KOPT-K1 (cell line): ENCODE data around the gene N4BP2.
A peak's percentile ranks its signal among the peaks of the same experiment; 100 is the strongest.

ENCODE experiments used
- H3K27ac ChIP-seq: fragments of 200-600 bp; sonication (generic); 2 replicates; pipeline ENCODE4 v1.5.1; 2016; ENCODE audit warnings: antibody characterized with exemption, mild to moderate bottlenecking, low read depth, low read length; ENCODE audit not compliant: poor library complexity, severe bottlenecking
- H3K36me3 ChIP-seq: fragments of 200-600 bp; sonication (generic); 2 replicates; pipeline ENCODE4 v1.5.1; 2017; ENCODE audit warnings: antibody characterized with exemption, mild to moderate bottlenecking, low read length, moderate library complexity; ENCODE audit not compliant: insufficient read depth
- H3K9me3 ChIP-seq: fragments of 200-600 bp; sonication (generic); 2 replicates; pipeline ENCODE4 v1.5.1; 2017; ENCODE audit warnings: antibody characterized with exemption, low read length, mild to moderate bottlenecking; ENCODE audit not compliant: insufficient read depth, poor library complexity, severe bottlenecking

The N4BP2 gene

GRCh38 chr4:40186665-40187014 is 130.0 kb downstream of the N4BP2 start:
- Histone ChIP-seq H3K9me3 (no peaks in the 10 kb centered on the region), H3K36me3 (no peaks in the 10 kb centered on the region), H3K27ac (peak overlapping the region; percentile 44)

- no peaks in the 10 kb centered on the region for H3K36me3 ChIP-seq
- peak overlapping the region; percentile 96 for H3K27ac ChIP-seq
- H3K9me3 ChIP-seq, result no peaks in the 10 kb centered on the region
Observed at GRCh38 chr4:40187386-40187906, 130.8 kb downstream of the N4BP2 start.

DNA sequence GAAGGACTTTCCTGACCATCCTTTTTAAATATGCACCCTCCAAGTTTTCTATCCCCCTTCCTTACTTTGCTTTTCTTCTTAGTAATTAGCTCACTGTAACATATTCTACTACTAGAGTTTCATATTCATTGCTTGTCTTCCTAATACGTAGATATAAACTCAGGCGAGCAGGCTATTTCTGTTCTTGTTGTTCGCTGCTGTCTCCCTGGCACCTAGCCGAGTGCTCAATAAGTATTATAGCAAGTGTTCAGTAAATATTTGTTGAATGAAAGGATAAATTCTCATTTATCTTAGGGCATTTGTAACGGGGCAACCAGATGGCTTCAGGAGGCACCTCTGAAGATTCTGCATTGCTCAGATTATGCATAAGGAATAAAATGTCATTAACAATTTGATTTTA is 133.4 kb downstream of the N4BP2 start:
- Histone ChIP-seq H3K9me3 (no peaks in the 10 kb centered on the region), H3K27ac (peak overlapping the region; percentile 96), H3K36me3 (no peaks in the 10 kb centered on the region)

GRCh38 chr4:40190465-40190864 is 133.8 kb downstream of the N4BP2 start:
- Histone ChIP-seq H3K27ac (peak overlapping the region; percentile 96), H3K9me3 (no peaks in the 10 kb centered on the region), H3K36me3 (no peaks in the 10 kb centered on the region)

DNA sequence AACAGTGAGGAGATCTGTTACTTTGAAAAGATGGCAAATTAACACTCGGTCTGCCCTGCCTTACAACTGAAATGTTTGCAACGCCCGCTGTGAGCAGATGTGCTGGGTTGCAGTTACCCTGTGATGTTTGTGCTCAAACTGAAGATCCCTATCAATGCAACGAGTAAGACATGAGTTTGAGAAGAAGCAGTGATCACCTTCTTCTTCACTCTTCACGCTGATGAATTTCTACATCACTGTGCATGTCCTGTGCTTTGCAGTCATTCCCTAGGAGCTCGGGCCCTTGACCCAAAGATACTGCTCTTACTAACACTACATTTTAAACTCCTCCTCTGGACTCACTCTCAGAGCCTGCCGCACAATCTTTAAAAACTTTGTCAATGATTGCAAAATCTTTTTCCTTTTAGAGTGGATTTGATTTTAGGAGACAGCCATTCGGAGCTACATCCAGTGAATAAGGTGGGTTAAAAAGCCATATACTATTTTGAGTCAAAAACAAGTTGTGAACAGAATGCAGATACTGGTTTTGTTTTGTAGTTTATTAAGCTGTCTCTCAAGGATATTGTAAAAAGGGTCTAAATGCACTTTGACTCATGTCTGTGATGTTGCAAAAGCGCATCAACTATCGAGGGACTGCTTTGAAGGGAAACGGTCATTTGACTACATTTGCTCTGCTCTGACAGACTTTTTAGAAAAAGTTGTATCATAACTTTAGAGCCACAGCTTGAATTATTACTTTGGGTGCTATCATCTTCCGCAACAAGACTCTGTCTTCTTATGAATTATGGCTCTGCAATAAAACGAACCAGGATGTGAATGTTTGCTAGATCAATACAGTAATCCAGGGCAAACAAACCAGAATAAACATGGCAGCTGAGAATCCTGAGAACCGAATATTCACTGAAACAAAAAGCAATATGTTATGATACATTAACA is 134.5 kb downstream of the N4BP2 start:
- Histone ChIP-seq H3K36me3 (no peaks in the 10 kb centered on the region), H3K9me3 (no peaks in the 10 kb centered on the region), H3K27ac (peak overlapping the region; percentile 96)

- H3K36me3 ChIP-seq, result no peaks in the 10 kb centered on the region
- H3K27ac ChIP-seq, result peak overlapping the region; percentile 96
- H3K9me3 ChIP-seq, result no peaks in the 10 kb centered on the region
Observed at GRCh38 chr4:40192114-40193015, 135.7 kb downstream of the N4BP2 start.

GRCh38 chr4:40193016-40193571 is 136.4 kb downstream of the N4BP2 start:
- Histone ChIP-seq H3K36me3 (peaks cover 4% of the 10 kb centered on the region), H3K9me3 (no peaks in the 10 kb centered on the region), H3K27ac (peak overlapping the region; percentile 96)

DNA sequence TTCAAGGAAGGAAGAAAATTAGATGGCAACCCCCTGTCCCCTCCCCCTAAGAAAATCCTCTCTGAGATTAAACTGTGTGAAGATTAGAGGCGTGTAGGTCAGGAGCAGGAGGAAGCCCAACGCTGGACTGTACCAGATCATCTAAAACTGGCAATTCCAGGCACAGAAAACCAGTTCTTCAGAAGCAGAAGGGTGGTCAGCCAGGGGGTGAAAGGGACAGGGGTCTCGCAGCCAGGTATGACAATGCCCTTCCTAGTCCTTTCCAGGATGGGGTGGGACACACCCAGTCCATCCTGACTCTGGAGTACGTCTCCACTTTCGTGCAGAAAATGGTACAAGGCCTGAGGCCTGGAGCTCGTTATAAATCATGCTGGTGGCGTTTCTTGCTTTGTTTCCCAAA is 136.9 kb downstream of the N4BP2 start:
- H3K27ac ChIP-seq, result peak overlapping the region; percentile 96
- no peaks in the 10 kb centered on the region for H3K9me3 ChIP-seq
- H3K36me3 ChIP-seq, result peaks cover 8% of the 10 kb centered on the region

- Histone ChIP-seq H3K36me3 (peaks cover 17% of the 10 kb centered on the region), H3K27ac (peak overlapping the region; percentile 96), H3K9me3 (no peaks in the 10 kb centered on the region)
Observed at GRCh38 chr4:40194602-40195161, 138.0 kb downstream of the N4BP2 start.

DNA sequence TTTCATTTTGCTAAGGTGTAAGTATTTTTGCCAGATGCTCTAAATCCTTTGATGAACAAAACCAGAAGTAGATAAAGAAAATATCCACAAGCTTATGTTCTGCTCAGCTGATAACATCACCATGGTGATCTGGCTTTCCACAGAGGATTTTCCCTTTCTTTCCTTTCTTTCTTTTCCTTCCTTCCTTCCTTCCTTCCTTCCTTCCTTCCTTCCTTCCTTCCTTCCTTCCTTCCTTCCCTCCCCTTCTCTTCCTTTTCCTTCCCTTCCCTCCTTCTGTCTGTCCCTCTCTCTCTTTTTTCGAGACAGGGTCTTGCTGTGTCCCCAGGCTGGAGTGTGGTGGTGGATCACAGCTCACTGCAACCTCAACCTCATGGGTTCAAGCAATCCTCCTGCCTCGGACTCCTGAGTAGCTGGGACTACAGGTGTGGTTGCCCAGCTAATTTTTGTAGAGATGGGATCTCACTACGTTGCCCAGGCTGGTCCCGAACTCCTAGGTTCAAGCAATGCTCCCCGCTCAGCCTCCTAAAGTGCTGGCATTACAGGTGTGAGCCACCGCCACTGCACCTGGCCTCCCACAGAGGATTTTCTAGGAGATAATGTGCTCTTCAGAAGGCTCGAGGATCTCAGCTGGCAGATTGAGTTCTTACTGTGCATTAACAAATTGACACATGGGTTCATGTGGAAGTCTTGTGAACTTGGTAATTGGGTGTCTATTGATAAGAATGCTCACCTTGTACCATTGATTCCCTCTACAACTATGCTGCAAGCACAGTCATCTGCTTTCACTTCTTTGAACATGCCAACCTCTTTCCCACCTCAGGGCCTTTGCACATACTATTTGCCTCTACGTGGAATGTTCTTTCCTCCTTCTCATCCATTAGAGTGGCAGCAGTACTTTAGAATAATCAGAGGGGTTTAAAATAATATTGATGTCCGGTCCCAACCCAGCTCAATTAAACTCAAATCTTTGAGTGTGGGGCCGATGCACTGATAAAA is 138.8 kb downstream of the N4BP2 start:
- Histone ChIP-seq H3K9me3 (no peaks in the 10 kb centered on the region), H3K36me3 (peaks cover 20% of the 10 kb centered on the region), H3K27ac (peak overlapping the region; percentile 96)

DNA sequence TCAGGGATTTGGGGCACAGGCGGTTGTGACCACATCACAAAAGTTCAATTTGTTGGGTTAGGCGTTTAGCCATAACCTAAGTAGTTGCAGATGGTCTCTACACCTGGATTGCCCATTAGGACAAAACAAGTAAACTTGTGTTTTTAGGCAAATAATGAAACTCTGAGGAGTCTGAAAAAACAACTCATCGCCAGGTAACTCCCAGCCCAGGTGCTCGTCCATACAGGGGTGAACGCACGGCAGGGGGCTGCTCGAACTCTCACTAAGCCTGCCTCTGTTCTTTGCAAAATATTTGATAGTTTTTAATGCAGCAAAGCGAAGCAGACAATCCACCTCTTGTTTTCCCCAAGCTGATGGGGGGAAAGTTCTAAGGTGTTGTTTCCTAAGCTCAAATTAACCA is 139.6 kb downstream of the N4BP2 start:
- H3K36me3 ChIP-seq, result peaks cover 28% of the 10 kb centered on the region
- no peaks in the 10 kb centered on the region for H3K9me3 ChIP-seq
- peak overlapping the region; percentile 96 for H3K27ac ChIP-seq

DNA sequence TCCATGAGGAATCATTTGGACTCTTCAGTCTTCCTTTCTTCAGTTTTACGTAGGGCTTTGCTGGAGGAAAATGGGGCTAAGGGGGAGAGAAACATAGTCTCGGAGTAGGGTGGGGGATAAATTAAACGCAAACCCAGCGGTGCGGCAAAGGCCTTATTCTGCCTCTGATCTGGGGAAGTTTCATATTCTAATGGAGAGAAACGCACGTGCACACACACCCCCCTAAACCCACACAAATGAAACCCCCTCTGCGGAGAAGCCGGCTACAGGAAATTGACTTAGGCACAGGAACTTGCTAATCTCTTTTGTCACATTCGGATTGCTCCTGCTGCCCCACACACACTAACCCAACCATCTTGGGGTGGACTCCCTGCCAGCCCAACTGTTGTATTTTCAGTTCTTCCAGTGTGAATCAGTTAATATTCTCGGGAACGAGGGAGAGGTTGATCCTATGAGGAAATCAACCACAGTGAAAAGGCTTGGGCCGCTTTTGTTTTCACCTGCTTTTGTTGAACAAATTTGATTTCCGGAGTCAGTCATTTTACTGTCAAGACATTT is 140.2 kb downstream of the N4BP2 start, which contains the start of gene RHOH:
Gene RHOH, plus strand, starts transcription at position 308 of the 558 bp plus-strand sequence. CDS start 46,356 bp downstream, outside the sequence.
- Histone ChIP-seq H3K27ac (peak within 1 kb of the TSS; percentile 96), H3K36me3 (peaks cover 32% of the 10 kb centered on the region), H3K9me3 (no peaks in the 10 kb centered on the region)

DNA sequence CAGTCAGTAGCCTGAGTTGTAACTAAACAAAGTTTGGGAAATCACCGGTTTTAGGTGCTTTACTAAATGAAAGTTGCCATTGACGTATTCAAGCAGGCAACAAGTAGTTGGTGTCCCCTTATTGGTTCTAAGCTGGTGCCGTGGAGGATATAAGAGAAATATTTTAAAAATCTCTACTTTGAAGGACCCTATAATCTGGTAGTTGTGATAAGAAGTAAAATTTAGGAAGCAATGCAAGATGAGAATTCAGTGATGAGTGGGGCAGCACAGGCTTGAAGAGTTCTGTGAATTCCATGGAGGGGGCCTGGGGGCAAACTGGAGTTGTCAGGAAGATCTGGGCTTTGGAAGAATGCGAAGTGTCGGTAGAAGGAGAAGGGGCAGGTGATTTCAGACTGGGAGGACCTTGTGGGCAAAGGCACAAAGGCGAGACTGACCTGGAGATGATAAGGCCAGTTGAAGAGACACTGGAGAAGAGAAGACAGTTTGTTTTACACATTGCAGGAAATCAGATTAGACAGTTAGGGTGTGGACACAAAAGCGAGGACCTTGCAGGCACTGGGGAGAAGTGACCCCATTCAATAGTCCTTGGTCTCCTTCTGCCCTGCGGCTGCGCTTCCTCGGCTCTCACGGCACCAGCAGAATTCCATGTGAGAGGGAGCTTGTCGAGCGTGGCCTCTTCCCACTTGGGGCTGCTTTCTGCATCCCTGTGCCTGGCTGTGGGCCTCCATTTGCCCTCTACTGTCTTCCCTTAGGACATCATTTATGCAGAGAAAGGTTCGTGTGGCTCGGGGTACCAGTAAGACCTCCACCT is 141.4 kb downstream of the N4BP2 start:
- Histone ChIP-seq H3K9me3 (no peaks in the 10 kb centered on the region), H3K27ac (peak overlapping the region; percentile 96), H3K36me3 (peaks cover 32% of the 10 kb centered on the region)
